T-helper 2 cell treated with Interferon-gamma antibody and Interleukin-4, amounts not matched to agents 5 μg/mL and 100 μg/mL, for 36 hours (primary cell): ENCODE measurements around the gene EPAS1.
A peak's percentile ranks its signal among the peaks of the same experiment; 100 is the strongest.

Experiments
- DNase-seq: peaks from one replicate; pipeline ENCODE4 v3.0.0; 2021; ENCODE audit warnings: low spot score
- H3K27ac Mint-ChIP-seq: one replicate; pipeline ENCODE4 v1.8.0; 2021; ENCODE audit warnings: mild to moderate bottlenecking, mixed read lengths
- H3K27me3 Mint-ChIP-seq: one replicate; pipeline ENCODE4 v1.8.0; 2021; ENCODE audit warnings: low read depth, mixed read lengths
- H3K36me3 Mint-ChIP-seq: one replicate; pipeline ENCODE4 v1.8.0; 2021; ENCODE audit warnings: low read depth, mixed read lengths
- H3K4me1 Mint-ChIP-seq: one replicate; pipeline ENCODE4 v1.8.0; 2021; ENCODE audit warnings: low read depth, mixed read lengths
- H3K4me3 Mint-ChIP-seq: one replicate; pipeline ENCODE4 v1.8.0; 2022; ENCODE audit warnings: mild to moderate bottlenecking, moderate library complexity, mixed read lengths
- H3K9me3 Mint-ChIP-seq: one replicate; pipeline ENCODE4 v1.8.0; 2021; ENCODE audit warnings: mixed read lengths

Gene EPAS1

GRCh38 chr2:46300406-46300832 lies 3.2 kb downstream of the EPAS1 start:
- Mint-ChIP-seq H3K4me3 (no peak overlapping the region), H3K27ac (no peak overlapping the region), H3K4me1 (peaks cover 52% of the 10 kb centered on the region), H3K27me3 (peaks cover 64% of the 10 kb centered on the region), H3K9me3 (peaks cover 4% of the 10 kb centered on the region), H3K36me3 (peaks cover 9% of the 10 kb centered on the region)
- no peak for DNase-seq

- H3K9me3 Mint-ChIP-seq = peaks cover 4% of the 10 kb centered on the region
- H3K27me3 Mint-ChIP-seq = peaks cover 59% of the 10 kb centered on the region
- H3K36me3 Mint-ChIP-seq = peaks cover 13% of the 10 kb centered on the region
- H3K4me3 Mint-ChIP-seq = no peak overlapping the region
- H3K4me1 Mint-ChIP-seq = peaks cover 56% of the 10 kb centered on the region
- DNase-seq = no peak
- H3K27ac Mint-ChIP-seq = no peak overlapping the region
These were observed 4.9 kb downstream of the EPAS1 start for GRCh38 chr2:46302005-46302695.

- Mint-ChIP-seq H3K36me3 (peaks cover 13% of the 10 kb centered on the region), H3K27ac (no peak overlapping the region), H3K27me3 (peaks cover 57% of the 10 kb centered on the region), H3K4me1 (peaks cover 54% of the 10 kb centered on the region), H3K4me3 (no peak overlapping the region), H3K9me3 (peaks cover 4% of the 10 kb centered on the region)
- DNase-seq = no peak
These were observed 6.0 kb downstream of the EPAS1 start for GRCh38 chr2:46303233-46303632.

GRCh38 chr2:46303822-46304221 lies 6.6 kb downstream of the EPAS1 start:
- Mint-ChIP-seq H3K9me3 (peaks cover 4% of the 10 kb centered on the region), H3K36me3 (peaks cover 13% of the 10 kb centered on the region), H3K4me1 (peaks cover 52% of the 10 kb centered on the region), H3K27me3 (peaks cover 53% of the 10 kb centered on the region), H3K27ac (no peak overlapping the region), H3K4me3 (peak overlapping the region; percentile 75)
- DNase-seq = no peak

GRCh38 chr2:46304635-46305034 lies 7.4 kb downstream of the EPAS1 start:
- peak overlapping the region; percentile 75 for H3K4me3 Mint-ChIP-seq
- H3K4me1 Mint-ChIP-seq = peaks cover 48% of the 10 kb centered on the region
- H3K9me3 Mint-ChIP-seq = peaks cover 4% of the 10 kb centered on the region
- H3K27ac Mint-ChIP-seq = peak overlapping the region; percentile 15
- peaks cover 9% of the 10 kb centered on the region for H3K36me3 Mint-ChIP-seq
- H3K27me3 Mint-ChIP-seq = peaks cover 48% of the 10 kb centered on the region
- DNase-seq = no peak

- H3K4me1 Mint-ChIP-seq = peaks cover 42% of the 10 kb centered on the region
- no peak for DNase-seq
- no peak overlapping the region for H3K27ac Mint-ChIP-seq
- peaks cover 4% of the 10 kb centered on the region for H3K9me3 Mint-ChIP-seq
- peak overlapping the region; percentile 75 for H3K4me3 Mint-ChIP-seq
- H3K36me3 Mint-ChIP-seq = peaks cover 9% of the 10 kb centered on the region
- peaks cover 42% of the 10 kb centered on the region for H3K27me3 Mint-ChIP-seq
These were observed 8.0 kb downstream of the EPAS1 start for GRCh38 chr2:46305187-46305586.

- H3K4me1 Mint-ChIP-seq = peaks cover 42% of the 10 kb centered on the region
- DNase-seq = no peak
- peaks cover 37% of the 10 kb centered on the region for H3K27me3 Mint-ChIP-seq
- peaks cover 4% of the 10 kb centered on the region for H3K9me3 Mint-ChIP-seq
- no peak overlapping the region for H3K27ac Mint-ChIP-seq
- H3K4me3 Mint-ChIP-seq = no peak overlapping the region
- H3K36me3 Mint-ChIP-seq = peaks cover 9% of the 10 kb centered on the region
These were observed 8.6 kb downstream of the EPAS1 start for GRCh38 chr2:46305767-46306166.

- no peak overlapping the region for H3K27ac Mint-ChIP-seq
- peaks cover 42% of the 10 kb centered on the region for H3K4me1 Mint-ChIP-seq
- H3K4me3 Mint-ChIP-seq = no peak overlapping the region
- DNase-seq = no peak
- peaks cover 10% of the 10 kb centered on the region for H3K36me3 Mint-ChIP-seq
- peaks cover 31% of the 10 kb centered on the region for H3K27me3 Mint-ChIP-seq
- peaks cover 4% of the 10 kb centered on the region for H3K9me3 Mint-ChIP-seq
These were observed 9.1 kb downstream of the EPAS1 start for GRCh38 chr2:46306330-46306751.

- no peak for DNase-seq
- H3K9me3 Mint-ChIP-seq = peaks cover 4% of the 10 kb centered on the region
- H3K36me3 Mint-ChIP-seq = peaks cover 10% of the 10 kb centered on the region
- no peak overlapping the region for H3K27ac Mint-ChIP-seq
- peaks cover 42% of the 10 kb centered on the region for H3K4me1 Mint-ChIP-seq
- no peak overlapping the region for H3K4me3 Mint-ChIP-seq
- peaks cover 24% of the 10 kb centered on the region for H3K27me3 Mint-ChIP-seq
These were observed 9.9 kb downstream of the EPAS1 start for GRCh38 chr2:46306988-46307655.

GRCh38 chr2:46308081-46308480 lies 10.9 kb downstream of the EPAS1 start:
- H3K4me1 Mint-ChIP-seq = peaks cover 37% of the 10 kb centered on the region
- no peak overlapping the region for H3K4me3 Mint-ChIP-seq
- peaks cover 21% of the 10 kb centered on the region for H3K27me3 Mint-ChIP-seq
- H3K27ac Mint-ChIP-seq = no peak overlapping the region
- peaks cover 4% of the 10 kb centered on the region for H3K9me3 Mint-ChIP-seq
- peaks cover 10% of the 10 kb centered on the region for H3K36me3 Mint-ChIP-seq
- DNase-seq = no peak

GRCh38 chr2:46308629-46309028 lies 11.4 kb downstream of the EPAS1 start:
- Mint-ChIP-seq H3K4me3 (no peak overlapping the region), H3K9me3 (peaks cover 4% of the 10 kb centered on the region), H3K27me3 (peaks cover 17% of the 10 kb centered on the region), H3K36me3 (peaks cover 10% of the 10 kb centered on the region), H3K4me1 (peaks cover 33% of the 10 kb centered on the region), H3K27ac (no peak overlapping the region)
- no peak for DNase-seq

- Mint-ChIP-seq H3K4me1 (peaks cover 26% of the 10 kb centered on the region), H3K27me3 (peaks cover 14% of the 10 kb centered on the region), H3K36me3 (peaks cover 10% of the 10 kb centered on the region), H3K9me3 (peaks cover 4% of the 10 kb centered on the region), H3K4me3 (no peak overlapping the region), H3K27ac (no peak overlapping the region)
- no peak for DNase-seq
These were observed 12.1 kb downstream of the EPAS1 start for GRCh38 chr2:46309052-46309953.

GRCh38 chr2:46310446-46310845 lies 13.2 kb downstream of the EPAS1 start:
- H3K36me3 Mint-ChIP-seq = peaks cover 5% of the 10 kb centered on the region
- no peak overlapping the region for H3K4me3 Mint-ChIP-seq
- no peaks in the 10 kb centered on the region for H3K9me3 Mint-ChIP-seq
- no peak overlapping the region for H3K27ac Mint-ChIP-seq
- peaks cover 24% of the 10 kb centered on the region for H3K4me1 Mint-ChIP-seq
- peaks cover 14% of the 10 kb centered on the region for H3K27me3 Mint-ChIP-seq
- DNase-seq = no peak
